ELF-1 (cell line): ENCODE data around the gene BICRAL.
A peak's percentile ranks its signal among the peaks of the same experiment; 100 is the strongest.
"Not testable (repeated sequence)": the region's sequence is repeated elsewhere in the genome, so short reads cannot be mapped to it uniquely, and the experiment has no call there.

Experiments used
- DNase-seq: peaks from one replicate; pipeline ENCODE4 v3.0.0-alpha.2; 2016; ENCODE audit warnings: low read depth, low spot score

BICRAL gene

DNA sequence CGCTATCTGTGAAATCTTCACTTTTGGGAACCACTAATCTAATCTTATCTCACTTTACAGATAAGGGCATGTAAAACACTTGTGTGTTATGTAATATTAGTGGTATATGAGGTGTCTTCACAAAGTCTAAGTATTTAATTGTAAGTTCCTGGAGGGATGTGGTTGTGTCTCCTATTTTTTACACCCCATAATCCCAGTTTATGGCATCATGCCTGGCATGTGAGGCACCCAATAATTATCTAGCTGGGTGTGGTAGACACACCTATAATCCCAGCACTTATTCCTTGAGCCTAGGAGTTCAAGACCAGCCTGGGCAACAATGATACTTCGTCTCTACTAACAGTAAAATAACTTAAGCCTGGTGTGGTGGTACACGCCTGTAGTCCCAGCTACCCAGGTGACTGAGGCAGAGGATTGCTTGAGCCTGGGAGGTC, 19.4 kb upstream of the BICRAL start:
- no peak for DNase-seq

DNA sequence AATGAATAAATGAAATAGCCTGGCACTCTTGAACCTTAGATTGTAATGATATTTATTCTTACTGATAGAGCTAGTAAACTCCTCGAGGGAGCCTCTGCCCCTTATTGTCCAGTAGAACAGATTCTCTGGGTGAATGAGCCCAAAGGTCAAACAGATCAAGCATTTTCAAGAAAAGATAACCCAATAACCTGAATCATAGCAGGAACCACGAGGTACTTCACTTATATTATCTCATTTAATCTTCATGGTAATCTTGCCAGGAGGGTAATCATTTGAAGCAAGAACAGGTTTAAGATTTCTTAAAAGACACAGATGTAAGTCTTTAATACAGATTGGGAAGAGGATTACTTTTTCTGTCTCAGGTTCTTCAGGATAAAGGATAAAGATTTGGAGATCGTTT, 18.9 kb upstream of the BICRAL start:
- no peak for DNase-seq

DNA sequence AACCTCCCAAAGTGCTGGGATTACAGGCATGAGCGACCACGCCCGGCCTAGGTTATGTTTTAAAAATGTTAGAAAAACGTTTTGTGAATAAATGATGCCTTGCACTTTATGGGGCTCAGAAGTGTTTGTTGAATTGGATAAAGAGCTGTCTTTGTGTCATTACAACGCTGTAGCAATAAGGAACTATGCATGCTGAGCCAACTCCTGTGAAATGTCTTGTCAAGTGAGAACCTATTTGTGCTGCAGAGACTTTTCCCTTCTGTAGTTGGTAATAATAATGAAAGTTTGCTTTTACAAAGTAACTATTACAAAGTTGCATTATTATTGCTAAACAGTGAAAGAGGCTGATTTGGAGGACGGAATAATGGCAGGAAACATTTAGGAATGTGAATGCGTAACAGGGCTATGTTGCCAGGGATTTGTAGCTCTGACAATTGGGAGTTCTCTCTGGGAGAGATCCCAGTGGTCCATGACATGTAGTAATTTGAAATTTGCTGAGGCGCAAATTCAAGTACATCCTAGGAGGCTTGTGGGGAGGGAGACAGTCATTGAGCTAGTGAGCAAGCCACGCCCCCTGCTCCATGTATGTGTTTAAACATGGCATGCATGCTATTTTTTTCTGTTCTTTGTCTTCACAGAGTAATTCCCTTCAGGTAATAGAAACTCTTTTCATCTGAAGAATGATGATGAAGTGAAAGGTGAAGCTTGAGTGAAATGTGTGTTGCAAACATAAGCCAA, 16.8 kb upstream of the BICRAL start:
- no peak for DNase-seq

DNA sequence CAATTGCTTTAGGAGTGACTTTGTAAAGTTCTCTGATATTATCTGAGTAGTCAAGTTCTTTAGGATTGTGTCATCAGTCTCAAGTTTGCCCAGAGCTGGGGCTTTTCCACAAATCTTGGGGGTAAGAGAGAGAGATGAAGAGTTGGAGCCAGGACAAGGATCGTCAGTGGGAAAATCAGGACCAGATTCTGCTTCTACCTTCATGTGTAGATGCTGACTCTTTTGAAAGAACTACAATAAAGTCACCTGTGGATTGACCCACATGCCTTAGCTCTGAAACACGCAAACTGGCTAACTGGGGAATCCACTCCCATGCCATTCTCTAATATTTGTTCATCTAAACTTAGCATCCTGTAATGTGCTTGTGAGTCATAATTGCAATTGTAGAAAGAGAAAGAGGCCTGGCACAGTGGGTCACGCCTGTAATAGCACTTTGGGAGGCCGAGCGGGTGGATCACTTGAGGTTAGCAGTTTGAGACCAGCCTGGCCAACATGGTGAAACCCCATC, 15.6 kb upstream of the BICRAL start:
- DNase-seq, result no peak

DNA sequence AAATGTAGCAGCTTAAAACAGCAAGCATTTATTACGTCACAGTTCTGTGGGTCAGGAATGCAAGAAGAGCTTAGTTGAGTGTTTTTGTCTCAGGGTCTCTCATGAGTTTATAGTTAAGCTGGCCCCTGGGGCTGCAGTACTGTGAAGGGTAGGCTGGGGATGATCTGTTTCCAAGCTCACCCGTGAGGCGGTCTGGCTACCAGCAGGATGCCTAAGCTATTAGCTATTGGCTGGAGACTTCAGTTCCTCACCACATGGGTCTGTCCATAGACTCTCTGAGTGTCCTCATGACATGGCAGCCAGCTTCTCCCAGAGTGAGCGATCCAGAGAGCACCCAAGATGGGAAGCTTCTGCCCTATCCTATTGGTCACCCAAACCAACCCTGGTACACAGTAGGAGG, 12.8 kb upstream of the BICRAL start:
- no peak for DNase-seq

DNA sequence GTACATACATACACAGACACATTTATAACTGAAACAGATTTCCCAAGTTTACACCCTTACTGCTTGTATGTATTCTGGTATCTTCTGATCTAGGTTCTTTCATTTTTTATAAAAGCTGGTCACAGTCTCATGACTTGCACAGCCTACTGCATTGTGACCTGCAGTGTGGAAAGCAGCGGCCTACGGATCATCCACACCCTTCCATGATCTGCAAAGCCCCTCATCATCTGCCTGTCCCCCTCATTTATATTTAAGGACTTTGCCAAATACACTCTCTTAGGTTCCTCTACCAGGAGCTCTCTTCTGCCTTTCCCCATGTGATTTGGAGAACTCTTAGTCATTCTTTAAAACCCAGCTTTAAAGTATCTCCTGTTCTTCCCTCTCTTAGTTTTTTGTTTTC, 12.0 kb upstream of the BICRAL start:
- no peak for DNase-seq

DNA sequence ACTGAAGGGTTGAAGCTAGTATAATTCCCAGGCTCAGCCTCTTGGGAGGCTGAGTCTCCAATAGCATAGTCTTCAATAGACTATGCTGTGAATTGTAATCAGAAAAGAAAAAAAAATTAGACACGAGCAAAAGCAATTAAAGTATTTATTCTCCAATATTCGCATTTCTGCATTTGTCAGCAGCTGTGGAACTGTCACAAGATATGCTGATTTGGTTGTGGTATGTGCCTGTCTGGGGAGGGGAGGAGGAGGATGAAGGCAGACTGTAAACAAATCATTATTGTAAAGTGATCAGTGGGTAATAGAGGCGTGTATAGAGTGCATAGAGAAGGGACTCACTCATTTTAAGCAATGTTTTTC, 10.1 kb upstream of the BICRAL start:
- no peak for DNase-seq

DNA sequence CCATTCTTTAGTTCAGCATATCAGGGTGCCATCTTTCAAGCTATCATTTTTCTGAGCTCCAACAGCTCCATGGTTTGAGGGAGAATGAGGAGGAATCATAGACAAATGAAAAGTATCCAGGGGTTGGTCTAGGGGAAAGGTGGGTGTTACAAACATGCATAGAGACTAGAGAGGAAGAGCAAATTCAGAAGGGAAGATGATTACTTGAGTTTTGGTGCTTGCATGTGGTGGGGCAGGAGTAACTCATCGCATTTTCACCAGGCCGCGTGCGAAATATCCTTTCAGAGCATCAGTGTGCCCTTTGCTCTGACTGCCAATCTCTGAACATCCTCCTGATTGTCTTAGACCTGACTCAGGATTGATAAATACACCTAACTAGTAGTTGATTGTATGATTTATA, 7.7 kb upstream of the BICRAL start:
- DNase-seq, result no peak

DNA sequence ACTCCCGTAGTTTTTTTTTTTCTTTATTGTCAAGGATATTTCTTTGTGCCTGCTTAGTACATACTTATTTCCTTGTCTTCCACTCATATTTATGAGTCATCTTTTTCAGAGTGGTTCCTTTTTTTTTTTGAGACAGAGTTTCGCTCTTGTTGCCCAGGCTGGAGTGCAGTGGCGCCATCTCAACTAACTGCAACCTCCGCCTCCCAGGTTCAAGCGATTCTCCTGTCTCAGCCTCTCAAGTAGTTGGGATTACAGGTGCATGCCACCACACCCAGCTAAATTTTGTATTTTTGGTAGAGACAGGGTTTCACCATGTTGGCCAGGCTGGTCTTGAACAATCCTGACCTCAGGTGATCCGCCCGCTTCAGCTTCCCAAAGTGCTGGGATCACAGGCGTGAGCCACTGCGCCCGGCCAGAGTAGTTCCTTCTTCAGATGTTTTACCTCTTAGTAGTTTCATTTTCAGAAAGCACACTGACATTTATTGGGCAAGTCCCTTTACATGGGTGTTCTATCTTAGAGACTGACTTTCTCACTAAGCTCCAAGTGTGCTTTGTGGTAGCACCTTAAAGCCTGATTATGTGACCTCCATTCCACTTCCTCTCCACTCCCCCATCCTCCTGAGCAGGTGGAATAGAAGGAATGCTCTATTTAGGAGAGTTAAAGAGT, 6.9 kb upstream of the BICRAL start:
- not testable (repeated sequence) for DNase-seq

DNA sequence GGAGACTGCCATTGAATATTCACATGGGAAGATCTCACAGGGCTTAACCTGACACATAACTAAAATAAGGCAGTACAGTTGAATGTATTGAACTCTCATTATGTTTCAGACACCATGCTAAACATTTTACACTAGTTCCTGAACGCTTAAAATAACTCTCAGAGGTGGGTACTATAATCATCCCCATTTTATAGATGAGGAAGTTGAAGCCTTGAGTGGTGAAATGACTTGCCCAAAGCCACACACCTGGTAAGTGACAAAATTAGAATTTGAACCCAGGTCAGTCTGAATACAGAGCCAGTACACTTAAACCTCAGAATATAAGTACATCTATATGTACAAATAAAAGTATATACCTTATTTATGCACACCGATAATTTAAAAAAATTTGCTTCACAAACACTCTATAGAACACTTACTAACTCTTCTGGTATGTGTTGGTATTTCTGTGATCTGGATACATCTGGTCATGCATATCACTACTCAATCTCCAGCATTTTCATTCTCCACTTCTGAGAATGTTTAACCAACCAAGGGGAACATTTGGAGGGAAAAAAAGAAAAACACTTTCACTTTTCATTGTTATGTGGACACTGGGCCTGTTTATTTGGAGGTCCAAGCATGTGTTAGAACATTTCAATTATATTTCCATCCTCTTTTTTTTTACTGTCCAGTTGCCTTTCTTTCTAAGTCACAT, 4.6 kb upstream of the BICRAL start:
- DNase-seq, result no peak

DNA sequence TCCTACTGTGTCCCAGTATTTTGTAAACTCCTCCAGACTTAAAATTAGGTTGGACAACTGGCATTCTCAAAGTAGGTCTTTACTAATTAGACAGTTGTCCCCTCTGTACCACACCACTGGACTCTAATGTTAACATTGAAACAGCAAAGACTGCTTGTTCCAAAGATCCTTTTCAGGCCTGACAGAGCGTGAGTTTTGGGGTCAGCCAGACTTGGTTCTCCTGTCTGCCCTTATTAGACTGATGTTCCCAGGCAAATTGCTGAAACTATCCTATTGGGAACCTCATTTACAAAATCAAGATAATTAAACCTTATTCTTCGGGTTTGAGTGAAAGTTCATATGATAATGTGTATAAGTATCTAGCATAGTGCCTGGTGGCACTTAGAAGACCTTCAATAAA, 3.7 kb upstream of the BICRAL start:
- DNase-seq, result no peak

DNA sequence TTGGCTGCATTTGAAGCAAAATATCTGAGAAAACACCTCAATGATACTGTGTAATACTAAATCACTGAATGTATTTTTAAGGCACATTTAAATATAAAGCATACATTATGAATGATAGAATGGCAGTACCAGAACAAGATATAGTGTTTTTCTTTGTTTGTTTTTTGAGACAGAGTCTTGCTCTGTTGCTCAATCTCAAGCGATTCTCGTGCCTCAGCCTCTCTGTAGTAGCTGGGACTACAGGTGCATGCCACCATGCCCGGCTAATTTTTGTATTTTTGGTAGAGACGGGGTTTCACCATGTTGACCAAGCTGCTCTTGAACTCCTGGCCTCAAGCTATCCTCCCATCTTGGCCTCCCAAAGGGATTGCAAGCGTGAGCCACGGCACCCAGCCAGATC, 2.3 kb upstream of the BICRAL start:
- DNase-seq, result no peak

DNA sequence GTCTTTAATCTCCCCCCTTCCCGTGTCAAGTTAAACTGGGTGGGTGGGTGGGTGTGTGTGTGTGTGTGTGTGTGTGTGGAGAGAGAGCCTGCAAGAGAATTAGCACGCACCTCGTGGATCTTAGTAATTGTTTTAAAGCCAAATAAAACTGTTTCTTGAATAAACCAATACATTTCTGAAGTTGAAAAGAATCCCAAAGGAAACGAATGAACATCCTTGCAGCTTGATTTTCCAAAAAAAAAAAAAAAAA, 381 bp upstream of the BICRAL start:
- DNase-seq, result no peak

DNA sequence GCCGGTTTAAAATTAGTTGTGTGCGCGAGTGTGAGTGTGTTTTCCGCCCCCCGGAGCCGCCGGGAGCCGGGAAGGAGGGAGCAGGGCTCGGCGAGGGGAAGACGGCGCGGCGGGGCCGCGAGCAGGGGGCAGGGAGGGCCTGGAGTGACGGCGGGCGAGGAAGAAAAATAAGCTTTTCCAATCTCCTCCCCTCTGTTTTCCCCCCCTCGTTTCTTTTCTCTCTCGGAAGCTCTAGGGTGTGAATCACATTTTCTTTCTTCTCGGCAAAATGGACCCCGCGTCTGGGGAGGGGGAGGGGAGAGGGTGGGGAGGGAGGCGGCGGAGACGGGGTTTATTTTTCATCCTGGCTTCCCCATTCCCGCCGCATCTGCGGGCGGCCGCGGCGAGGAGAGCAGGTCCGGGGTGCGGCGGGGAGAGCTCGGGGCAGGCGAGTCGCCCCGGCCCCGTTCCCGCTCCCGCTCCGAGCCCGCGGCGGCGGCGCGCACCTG, 881 bp downstream of the BICRAL start:
- DNase-seq, result peak; percentile 60

DNA sequence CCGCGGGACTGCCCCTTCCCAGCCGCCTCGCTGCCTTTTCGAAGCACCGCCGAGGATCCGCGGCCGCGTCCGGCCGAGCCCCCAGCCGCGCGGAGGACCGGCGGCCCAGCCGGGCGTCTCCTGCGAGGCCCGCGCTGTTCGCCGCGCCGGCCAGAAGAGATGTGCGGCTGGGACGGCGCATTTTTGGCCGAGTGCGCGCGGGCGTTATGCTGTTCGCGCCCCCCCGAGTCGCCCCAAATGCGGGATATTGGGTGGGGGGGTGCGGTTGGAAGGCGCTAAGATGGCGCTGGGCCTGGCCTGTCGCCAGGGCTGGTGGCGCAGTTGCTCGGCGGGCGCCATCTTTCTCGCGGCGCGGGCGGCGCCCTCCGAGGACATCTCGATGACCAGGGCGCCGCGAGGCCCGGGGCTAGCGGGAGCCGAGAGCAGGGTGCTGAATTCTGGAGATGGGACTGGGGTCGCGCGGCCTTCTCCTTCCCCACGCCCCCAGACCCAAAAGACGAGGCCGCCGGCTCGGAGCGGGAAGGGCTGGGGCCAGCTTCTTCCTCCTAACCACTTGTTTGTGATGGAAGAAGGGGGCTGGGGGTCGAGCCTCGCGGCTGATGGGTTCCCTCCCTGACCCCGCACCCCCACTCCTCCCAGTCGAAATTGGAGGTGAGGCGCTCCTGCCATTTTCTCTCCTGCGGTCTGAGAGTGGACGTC, 1.5 kb downstream of the BICRAL start:
- peak; percentile 62 for DNase-seq

DNA sequence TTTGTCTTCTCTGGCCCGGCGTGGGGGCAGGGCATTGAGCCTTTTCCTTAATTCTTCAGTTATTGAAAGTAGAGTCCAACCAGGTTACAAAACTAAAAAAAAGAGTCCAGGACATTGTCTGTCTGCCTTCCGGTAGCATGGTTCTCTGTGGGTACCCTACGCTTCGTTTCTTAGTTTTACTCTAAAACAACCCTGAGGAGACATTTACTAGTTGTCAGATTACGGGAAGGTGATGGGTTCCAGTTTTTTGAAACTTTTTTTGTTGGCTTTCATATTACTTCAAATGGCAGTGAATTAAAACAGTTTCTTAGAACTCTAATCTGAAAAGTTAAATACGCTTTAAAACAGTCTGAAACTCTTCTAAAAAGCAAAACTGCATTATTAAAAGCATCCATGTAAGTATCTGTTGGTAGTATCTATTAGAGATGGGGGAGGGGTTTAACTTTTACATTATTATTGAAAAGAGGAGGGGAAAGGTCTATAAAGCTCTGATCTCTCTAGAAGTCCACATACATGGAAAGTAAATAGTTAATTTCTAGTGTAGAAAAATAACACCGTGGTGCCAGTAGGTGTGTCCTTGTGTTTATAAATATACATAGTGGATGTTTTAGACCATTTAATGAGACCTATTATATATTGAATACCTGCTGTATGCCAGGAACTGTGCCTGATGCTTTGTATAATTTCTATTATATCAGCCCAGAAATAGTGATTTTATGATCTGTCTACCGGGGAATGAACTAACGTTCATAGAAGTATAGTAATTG, 2.2 kb downstream of the BICRAL start:
- DNase-seq, result no peak

DNA sequence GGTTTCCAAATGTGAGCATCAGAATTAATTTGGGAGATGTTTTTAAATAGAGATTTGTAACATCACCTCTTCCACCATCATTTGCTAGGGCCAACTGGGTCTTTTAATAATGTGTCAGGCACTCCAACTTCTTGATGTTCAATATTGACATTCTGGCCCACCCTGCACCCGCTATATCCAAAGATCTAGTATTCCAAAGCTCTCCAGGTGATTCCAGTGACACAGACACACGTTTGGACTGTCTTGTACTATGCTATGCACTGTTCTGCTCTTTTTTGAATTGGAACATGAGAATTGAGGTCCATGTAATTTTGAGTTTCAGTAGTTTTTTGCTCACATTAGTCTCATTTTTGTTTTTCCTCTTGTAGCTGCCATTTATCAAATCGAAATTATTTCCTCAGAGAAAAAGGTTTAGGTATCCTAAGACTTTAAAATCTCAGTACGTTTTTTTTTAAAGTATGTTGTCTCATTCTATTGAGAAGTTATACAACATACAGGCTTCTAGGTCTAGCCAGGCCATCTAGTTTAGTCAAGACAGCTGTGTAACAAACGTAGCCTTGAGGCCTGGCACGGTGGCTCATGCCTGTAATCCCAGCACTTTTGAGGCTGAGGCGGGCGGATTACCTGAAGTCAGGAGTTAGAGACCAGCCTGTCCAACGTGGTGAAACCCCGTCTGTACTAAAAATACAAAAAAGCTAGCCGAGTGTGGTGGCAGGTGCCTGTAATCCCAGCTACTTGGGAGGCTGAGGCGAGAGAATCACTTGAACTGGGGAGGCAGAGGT, 3.1 kb downstream of the BICRAL start:
- no peak for DNase-seq

DNA sequence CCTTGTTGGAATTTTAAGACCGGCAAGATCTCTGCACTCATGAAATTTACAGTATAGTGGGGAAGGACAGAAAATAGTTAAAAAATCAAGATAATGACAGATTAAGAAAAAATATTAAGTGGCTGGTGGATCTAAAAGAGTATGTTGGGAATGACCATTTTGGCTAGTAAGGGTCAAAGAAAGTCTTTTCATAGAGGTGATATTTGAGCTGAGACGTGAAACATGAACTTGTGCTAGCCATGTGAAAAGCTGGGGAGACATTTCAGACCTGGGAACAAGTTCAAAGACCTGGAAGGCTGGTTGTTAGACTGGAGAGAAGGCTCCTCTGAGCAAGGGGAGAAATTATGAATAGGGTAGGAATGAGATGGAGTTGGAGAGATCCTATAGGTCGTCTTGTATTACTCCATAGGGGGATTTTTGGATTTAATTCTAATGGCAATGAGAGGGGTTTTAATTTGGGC, 4.7 kb downstream of the BICRAL start:
- no peak for DNase-seq

DNA sequence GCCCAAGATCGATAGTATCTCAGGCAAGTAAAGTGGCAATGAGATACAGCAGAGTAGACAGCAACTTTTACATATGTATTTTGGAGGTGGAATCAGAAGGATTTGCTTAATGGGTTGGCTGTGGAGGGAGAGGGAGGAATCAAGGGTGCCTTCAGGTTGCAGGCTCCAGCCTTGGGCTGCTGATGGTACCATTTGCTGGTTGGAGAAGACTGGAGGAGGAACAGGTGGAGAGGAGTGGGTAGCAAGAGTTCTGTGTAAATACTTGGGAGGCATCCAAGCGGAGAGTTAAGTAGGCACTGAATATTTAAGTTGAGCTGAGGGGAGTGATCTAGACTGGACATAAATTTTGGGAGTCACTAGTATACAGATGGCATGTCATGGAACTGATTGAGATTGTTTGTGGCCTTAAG, 5.2 kb downstream of the BICRAL start:
- no peak for DNase-seq

DNA sequence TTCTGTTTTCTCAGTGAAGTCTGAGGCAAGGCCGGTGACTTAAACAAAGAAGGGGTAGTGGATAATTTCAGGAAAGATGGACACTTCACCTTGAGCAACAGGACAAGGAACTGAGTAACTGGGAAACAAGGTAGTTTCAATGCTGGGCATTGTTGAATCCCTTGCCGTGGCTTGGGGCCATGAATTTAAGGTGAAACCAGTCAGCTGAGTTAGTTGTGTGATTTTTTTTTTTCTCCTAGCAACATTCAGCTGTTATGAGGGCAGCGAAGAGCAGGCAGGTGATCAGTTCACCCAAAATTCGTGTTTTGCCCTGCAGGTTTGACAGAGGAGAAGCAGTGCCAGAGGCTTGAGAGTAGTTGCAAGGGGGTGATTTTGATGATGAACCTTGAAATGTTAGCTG, 6.8 kb downstream of the BICRAL start:
- DNase-seq, result peak; percentile 23
